Smooth muscle cell of the brain vasculature (primary cell): Measurements from ENCODE around the gene ARAP2.

Source experiments
- DNase-seq: peaks from one replicate; pipeline ENCODE4 v3.0.0-alpha.2; 2012; ENCODE audit warnings: low read depth, low spot score

Gene ARAP2

GRCh38 chr4:36244257-36245082 is at the start of gene ARAP2:
Gene ARAP2, minus strand, starts transcription at chr4:36244514. Its CDS starts 15,028 bp downstream, at chr4:36229486.
- no peak for DNase-seq

- DNase-seq: no peak
Observed at GRCh38 chr4:36292556-36293188, 48.4 kb upstream of the ARAP2 start.

- DNase-seq: no peak
Observed at GRCh38 chr4:36290641-36291040, 46.3 kb upstream of the ARAP2 start.

- DNase-seq: no peak
Observed at GRCh38 chr4:36288731-36289426, 44.6 kb upstream of the ARAP2 start.

- no peak for DNase-seq
Observed at GRCh38 chr4:36286481-36286871, 42.2 kb upstream of the ARAP2 start.

- no peak for DNase-seq
Observed at GRCh38 chr4:36285784-36286480, 41.6 kb upstream of the ARAP2 start.

GRCh38 chr4:36283912-36284465 is 39.7 kb upstream of the ARAP2 start:
- DNase-seq: no peak

- no peak for DNase-seq
Observed at GRCh38 chr4:36282503-36283030, 38.3 kb upstream of the ARAP2 start.

- DNase-seq: no peak
Observed at GRCh38 chr4:36281384-36282106, 37.2 kb upstream of the ARAP2 start, which contains the start of gene DTHD1. Gene DTHD1, plus strand, starts transcription at chr4:36281616. Its CDS starts 143 bp downstream, at chr4:36281759.

GRCh38 chr4:36280555-36280954 is 36.2 kb upstream of the ARAP2 start:
- no peak for DNase-seq

- DNase-seq: no peak
Observed at GRCh38 chr4:36278789-36279188, 34.5 kb upstream of the ARAP2 start.

- DNase-seq: no peak
Observed at GRCh38 chr4:36277533-36277932, 33.2 kb upstream of the ARAP2 start.

- no peak for DNase-seq
Observed at GRCh38 chr4:36274158-36274557, 29.8 kb upstream of the ARAP2 start.

- no peak for DNase-seq
Observed at GRCh38 chr4:36273276-36273675, 29.0 kb upstream of the ARAP2 start.

- no peak for DNase-seq
Observed at GRCh38 chr4:36269533-36270173, 25.3 kb upstream of the ARAP2 start.

GRCh38 chr4:36269101-36269500 is 24.8 kb upstream of the ARAP2 start:
- no peak for DNase-seq

- DNase-seq: no peak
Observed at GRCh38 chr4:36267486-36268268, 23.4 kb upstream of the ARAP2 start.

- DNase-seq: no peak
Observed at GRCh38 chr4:36264207-36264826, 20.0 kb upstream of the ARAP2 start.

GRCh38 chr4:36260731-36261130 is 16.4 kb upstream of the ARAP2 start:
- DNase-seq: no peak
